Lung microvascular endothelial cell (primary cell): ENCODE results near the gene ADAMTS9. TPM values are rescaled to one million over a fixed set of nuclear protein-coding genes. Genes with fewer than 3 reads are reported as not detected.

Experiments
- DNase-seq, 2 donors: peaks; one replicate each; pipeline versions ENCODE4 v3.0.0 to v3.0.0-alpha.2; 2010; ENCODE audit warnings: low read depth in 2 of 2
- total RNA-seq: library from RNA; depleted of rRNA; stranded (reverse); fragments of >200 nt; gene quantifications from 2 replicates; pipeline ENCODE4 v1.2.1, GENCODE V29; 2014

The ADAMTS9 gene
- total RNA-seq, 1 donor from 2014 or later, result 20.6 TPM

GRCh38 chr3:64621726-64622395 lies 65.9 kb downstream of the ADAMTS9 start:
- DNase-seq, result no peak

- DNase-seq, result no peak
Observed at GRCh38 chr3:64621275-64621674, 66.5 kb downstream of the ADAMTS9 start.

GRCh38 chr3:64620020-64620419 lies 67.8 kb downstream of the ADAMTS9 start:
- DNase-seq, result no peak

- DNase-seq, result no peak
Observed at GRCh38 chr3:64619216-64619615, 68.6 kb downstream of the ADAMTS9 start.

- peak; percentile 19 to 40 for DNase-seq
Observed at GRCh38 chr3:64617610-64618009, 70.2 kb downstream of the ADAMTS9 start.

GRCh38 chr3:64616953-64617352 lies 70.8 kb downstream of the ADAMTS9 start:
- peak; percentile 96 to 98 for DNase-seq

GRCh38 chr3:64612916-64613526 lies 74.8 kb downstream of the ADAMTS9 start:
- no peak for DNase-seq

- no peak for DNase-seq
Observed at GRCh38 chr3:64612082-64612860, 75.5 kb downstream of the ADAMTS9 start.

- DNase-seq, result no peak
Observed at GRCh38 chr3:64608741-64609140, 79.1 kb downstream of the ADAMTS9 start.

GRCh38 chr3:64607032-64607551 lies 80.7 kb downstream of the ADAMTS9 start:
- no peak for DNase-seq

- DNase-seq, result no peak
Observed at GRCh38 chr3:64604313-64604712, 83.5 kb downstream of the ADAMTS9 start.

GRCh38 chr3:64601824-64602223 lies 86.0 kb downstream of the ADAMTS9 start:
- DNase-seq, result no peak

GRCh38 chr3:64600246-64600950 lies 87.4 kb downstream of the ADAMTS9 start:
- DNase-seq, result no peak

GRCh38 chr3:64599651-64600050 lies 88.1 kb downstream of the ADAMTS9 start:
- DNase-seq, result no peak

GRCh38 chr3:64595253-64595694 lies 92.5 kb downstream of the ADAMTS9 start:
- DNase-seq, result peak; percentile 92 to 99

- DNase-seq, result no peak
Observed at GRCh38 chr3:64594134-64594533, 93.7 kb downstream of the ADAMTS9 start.

GRCh38 chr3:64593350-64593749 lies 94.5 kb downstream of the ADAMTS9 start:
- DNase-seq, result peak in 1 of 2 donors; percentile 44

- no peak for DNase-seq
Observed at GRCh38 chr3:64591615-64592014, 96.2 kb downstream of the ADAMTS9 start.

- DNase-seq, result no peak
Observed at GRCh38 chr3:64588380-64588779, 99.4 kb downstream of the ADAMTS9 start.

GRCh38 chr3:64586952-64587351 lies 100.8 kb downstream of the ADAMTS9 start:
- no peak for DNase-seq

- DNase-seq, result no peak
Observed at GRCh38 chr3:64584179-64584578, 103.6 kb downstream of the ADAMTS9 start.

GRCh38 chr3:64578797-64579196 lies 109.0 kb downstream of the ADAMTS9 start:
- DNase-seq, result peak in 1 of 2 donors; percentile 55
